NT2/D1 (cell line): ENCODE results near the gene ERICH6.

Experiments used
- YY1 ChIP-seq: IDR thresholded peaks from 2 replicates; pipeline ENCODE4 v1.6.1; 2011; ENCODE audit not compliant: insufficient read length, insufficient read depth
- ZNF274 ChIP-seq: IDR thresholded peaks from 2 replicates; pipeline ENCODE4 v1.6.1; 2011; ENCODE audit warnings: mild to moderate bottlenecking, low read depth, low read length

- TF ChIP-seq YY1, result no peak
- TF ChIP-seq ZNF274, result no peak
Measured at GRCh38 chr3:150627557-150627956, 76.2 kb downstream of the ERICH6 start.
